ENCODE results near the gene TBCA. TPM values are rescaled to one million over a fixed set of nuclear protein-coding genes. Genes with fewer than 3 reads are reported as not detected.

Gene TBCA
- total and polyA plus RNA-seq, 9 of the 15 experiments (the other 6 are each of a cell fraction or from before 2014, with no cell fraction given): 164 to 661 (median 334) TPM

GRCh38 chr5:77645158-77645994 lies 130.8 kb downstream of the TBCA start:
- 0 out of 2 replicates have a peak, but pooled peaks cover 6% of the 10 kb centered on the region for H4K20me1 ChIP-seq (replicated peaks; ENCODE audit: control insufficient read depth, insufficient read depth, low read length)
- H3K9me3 ChIP-seq (replicated peaks; ENCODE audit: control insufficient read depth, insufficient read depth, low read depth, low read length): no peaks in the 10 kb centered on the region
- H2AFZ ChIP-seq (ENCODE audit: low read depth, low read length): peak overlapping the region; percentile 85
- 4% methylated on average over 36 of the region's 80 CpGs for WGBS (ENCODE audit: insufficient coverage, low coverage, missing lambda C conversion rate)
- peaks cover 30 to 49% of the 10 kb centered on the region in 2 experiments; a peak in 4 of 5 replicates for H3K27me3 ChIP-seq (ENCODE audit: control insufficient read depth in 2 of 2, insufficient read depth in 2 of 2, low read length in 2 of 2)
- H3K4me1 ChIP-seq (replicated peaks in 1 of 2; ENCODE audit: control insufficient read depth in 2 of 2, insufficient read depth in 2 of 2, low read length in 2 of 2): peaks cover 0 to 24% of the 10 kb centered on the region in 2 experiments; a peak in 2 of 5 replicates
- DNase-seq (ENCODE audit: extremely low read depth in 1 of 4, low spot score in 3 of 4): peak; percentile 73 to 90 (median 86)
- no peak for FAIRE-seq
- intact Hi-C loops (cut with micrococcal nuclease) (loop anchor here (10.0 kb wide), 2 partner anchors 71 to 339 kb away; no protein-coding TSS in a partner anchor), in situ Hi-C loops (cut with MboI) (no loop called here)
- H3K79me2 ChIP-seq (ENCODE audit: control insufficient read depth, insufficient read depth, low read length): no peaks in the 10 kb centered on the region
- no peaks in the 10 kb centered on the region for H3K9me1 ChIP-seq (ENCODE audit: control insufficient read depth, insufficient read depth, low read length)
- H3K36me3 ChIP-seq (ENCODE audit: control insufficient read depth, insufficient read depth, low read length): no peaks in the 10 kb centered on the region
- ChIA-PET CTCF (ENCODE audit: low intra/inter-chr PET ratio) (interaction anchor here (0.7 to 0.8 kb wide), 2 partner anchors 363 to 1780 kb away, joined by 4 to 6 read pairs; no protein-coding TSS in a partner anchor), POLR2A (interaction anchor here (0.6 kb wide), 2 partner anchors 653 to 770 kb away, joined by 3 read pairs; no protein-coding TSS in a partner anchor)
- peak overlapping the region; percentile 54 to 87 for H3K9ac ChIP-seq (ENCODE audit: insufficient read depth in 1 of 2, low read depth in 2 of 2, low read length in 2 of 2)
- peak; percentile 100 for ATAC-seq
- peak overlapping the region; percentile 49 for H3K4me3 ChIP-seq
- BruUV-seq (replicated peaks): no TSS peak
- no peak overlapping the region for H3K27ac ChIP-seq (ENCODE audit: extremely low read depth, low read depth, low read length)
- peak overlapping the region; percentile 84 for H3K4me2 ChIP-seq (ENCODE audit: insufficient read depth, low read length)
- TF ChIP-seq BRF2 (IDR thresholded peaks at IDR 0.05; ENCODE audit: borderline replicate concordance, insufficient read depth, insufficient read length) (no peak), SMC3 (conservative IDR thresholded peaks at IDR 0.05; ENCODE audit: insufficient read depth, low read depth, low read length) (peak; percentile 70), HNRNPL (IDR thresholded peaks at IDR 0.05; ENCODE audit: low read depth, low read length) (no peak), KLF13 (tag; IDR thresholded peaks at IDR 0.05; ENCODE audit: borderline replicate concordance, low read depth) (no peak), PURB (CRISPR knock-in tag; IDR thresholded peaks at IDR 0.05; ENCODE audit: low read depth) (no peak), RCOR1 (IDR thresholded peaks at IDR 0.05; ENCODE audit: borderline replicate concordance in 1 of 2, low read depth in 2 of 2, low read length in 2 of 2) (peak in 1 of 2 experiments; percentile 27; a peak in 1 of 4 replicates), CBFB (CRISPR knock-in tag; IDR thresholded peaks at IDR 0.05) (no peak), POLR2G (IDR thresholded peaks at IDR 0.05; ENCODE audit: low read depth, low read length) (peak; percentile 45; the same call in 1 of the 2 replicates), SIRT6 (IDR thresholded peaks at IDR 0.05; ENCODE audit: low read depth, low read length) (no peak), REST (IDR thresholded peaks at IDR 0.05; ENCODE audit: borderline replicate concordance) (peak; percentile 48; the same call in 1 of the 2 replicates), REST (CRISPR knock-in tag; IDR thresholded peaks at IDR 0.05; ENCODE audit: low read depth) (no peak)
